ENCODE data around the gene C17orf107.
"Not testable (repeated sequence)": the region's sequence is repeated elsewhere in the genome, so short reads cannot be mapped to it uniquely, and the experiment has no call there.

Gene C17orf107

GRCh38 chr17:4899341-4900230, at the start of gene C17orf107:
Gene C17orf107 (plus strand): TSS chr17:4899536. CDS start chr17:4899763, 227 bp downstream.
- DNase-seq: peak; percentile 94

DNA sequence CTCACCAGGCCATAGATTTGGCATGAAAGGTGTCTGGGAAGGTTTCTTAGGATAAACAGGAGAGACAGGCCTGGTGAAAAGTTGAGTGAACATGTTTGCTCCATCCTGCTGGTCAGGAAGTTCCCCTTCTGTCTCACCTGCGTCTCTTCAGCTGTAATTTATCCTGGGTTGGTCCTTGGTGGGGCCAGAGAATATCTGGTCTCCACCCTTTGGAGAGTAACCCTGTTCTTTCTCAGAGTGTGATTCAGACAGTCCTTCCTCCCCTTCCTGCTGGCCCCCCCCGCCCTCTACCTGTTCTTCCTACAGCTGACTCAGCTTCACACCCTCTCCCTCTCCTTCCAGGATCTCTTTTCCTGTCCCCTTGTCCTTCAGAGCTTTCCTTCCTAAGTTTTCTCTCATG, 49.1 kb upstream of the C17orf107 start:
- no peak for DNase-seq

DNA sequence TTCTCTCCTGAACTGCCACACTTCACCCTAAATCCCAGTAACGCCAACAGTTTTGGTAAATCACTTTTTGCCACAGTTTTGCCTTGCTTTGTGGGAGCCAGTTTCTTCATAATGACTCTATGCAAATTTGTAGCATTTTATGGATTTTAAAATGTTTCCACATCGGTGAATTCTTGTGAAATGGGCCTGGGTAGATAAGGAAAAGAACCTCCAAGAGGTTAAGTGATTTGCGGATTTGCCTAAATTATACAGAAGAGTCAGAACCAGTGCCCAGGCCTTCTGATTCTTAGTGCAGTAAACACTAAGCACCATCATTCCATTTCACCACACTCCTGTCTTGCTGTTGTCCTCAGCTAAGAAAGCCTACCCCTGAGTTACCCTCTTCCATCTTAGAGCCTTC, 48.3 kb upstream of the C17orf107 start:
- DNase-seq: no peak

- DNase-seq: no peak
Observed at GRCh38 chr17:4852567-4853207, 46.6 kb upstream of the C17orf107 start.

- no peak for DNase-seq
Observed at GRCh38 chr17:4853208-4853671, 46.1 kb upstream of the C17orf107 start.

DNA sequence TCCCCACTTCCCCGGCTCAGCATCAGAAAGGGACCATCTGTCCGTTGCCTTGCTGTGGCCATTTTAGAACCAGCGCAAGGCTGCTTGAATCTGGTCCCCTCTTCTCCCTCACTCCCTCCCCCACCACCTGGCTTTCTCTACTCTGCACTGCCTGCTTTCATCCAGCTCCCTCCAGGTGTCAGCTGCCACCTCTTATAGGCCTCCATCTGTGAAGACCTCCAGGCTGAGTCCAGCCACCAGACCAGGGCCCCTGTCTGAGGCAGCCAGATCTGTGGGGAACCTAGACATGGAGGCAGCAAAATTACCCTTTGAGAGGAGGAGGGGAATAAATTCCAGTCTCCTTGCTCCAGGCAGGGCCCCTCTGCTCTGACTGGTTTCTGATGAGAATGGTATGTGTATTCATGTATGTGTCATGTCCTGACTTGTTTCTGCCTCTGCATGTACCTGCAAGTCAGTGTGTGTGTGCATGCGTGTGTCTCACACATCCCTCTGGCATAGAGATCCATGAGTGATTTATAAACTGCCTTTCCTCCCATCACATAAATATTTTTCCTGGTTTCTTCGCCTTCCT, 45.1 kb upstream of the C17orf107 start:
- no peak for DNase-seq

DNA sequence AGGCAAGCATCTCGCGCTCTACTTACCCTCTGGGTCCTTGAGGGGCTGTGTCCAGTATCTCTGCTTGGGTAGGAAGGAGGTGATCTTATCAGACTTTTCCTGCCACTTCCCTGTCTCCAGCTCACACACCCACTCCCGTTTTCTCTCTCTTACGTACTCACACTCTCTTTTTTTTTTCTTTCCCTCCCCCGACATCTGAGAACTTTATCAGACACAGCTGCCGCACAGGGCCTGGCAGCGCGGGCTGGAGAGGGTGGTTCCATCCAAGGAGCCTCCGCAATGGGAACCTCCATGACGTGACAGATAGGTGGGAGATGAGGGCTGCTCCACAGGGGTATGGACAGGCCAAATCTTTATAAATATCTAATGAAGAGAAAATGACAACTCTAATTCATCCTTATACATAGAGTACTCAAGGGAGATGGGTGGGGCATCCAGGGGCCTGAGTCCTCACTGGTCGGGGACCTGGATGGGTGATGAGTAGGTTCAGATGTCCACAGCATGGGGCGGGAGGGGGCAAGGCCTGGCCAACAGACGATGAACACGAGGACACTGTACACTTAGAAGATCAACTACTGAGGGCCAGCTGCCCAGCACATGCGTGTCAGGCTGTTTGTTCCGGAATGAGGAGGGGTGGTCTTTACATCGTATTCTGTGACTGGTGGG, 42.9 kb upstream of the C17orf107 start:
- DNase-seq: no peak

- DNase-seq: no peak
Observed at GRCh38 chr17:4856937-4857314, 42.4 kb upstream of the C17orf107 start.

- not testable (repeated sequence) for DNase-seq
Observed at GRCh38 chr17:4857347-4857746, 42.0 kb upstream of the C17orf107 start.

DNA sequence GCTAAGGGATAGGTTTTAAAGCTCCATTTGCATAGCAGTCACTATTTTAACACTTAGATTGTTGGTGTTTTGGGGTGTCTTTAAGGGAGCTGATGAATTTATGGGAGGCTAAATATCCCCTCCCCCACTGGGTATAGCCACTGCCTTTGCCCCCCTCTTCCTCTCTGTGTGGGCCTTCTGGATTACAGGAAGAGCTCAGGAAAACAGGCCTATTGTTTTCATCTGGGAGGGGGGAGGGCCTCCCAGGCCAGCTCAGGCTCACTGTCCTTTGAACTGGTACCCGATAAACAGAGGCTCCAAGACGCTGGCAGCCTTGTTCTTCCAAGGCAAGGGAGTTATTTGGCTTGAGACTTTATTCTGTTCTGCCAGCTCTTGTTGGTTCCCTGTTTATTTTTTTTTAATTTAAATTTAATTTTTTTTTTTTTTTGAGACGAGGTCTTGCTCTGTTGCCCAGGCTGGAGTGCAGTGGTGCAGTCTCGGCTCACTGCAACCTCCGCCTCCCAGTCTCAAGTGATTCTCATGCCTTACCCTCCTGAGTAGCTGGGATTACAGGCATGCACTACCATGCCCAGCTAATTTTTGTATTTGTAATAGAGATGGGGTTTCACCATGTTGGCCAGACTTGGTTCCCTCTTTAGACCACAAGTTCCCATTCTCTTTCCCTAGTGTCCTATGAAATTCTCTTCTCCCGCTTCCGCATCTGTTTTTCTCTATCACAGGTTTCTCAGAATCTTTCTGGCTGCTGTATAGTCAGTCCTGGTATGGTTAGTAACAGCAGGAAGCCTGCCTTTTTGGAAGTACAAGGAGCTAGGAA, 41.1 kb upstream of the C17orf107 start:
- no peak for DNase-seq

GRCh38 chr17:4858882-4859260, 40.5 kb upstream of the C17orf107 start:
- DNase-seq: no peak

DNA sequence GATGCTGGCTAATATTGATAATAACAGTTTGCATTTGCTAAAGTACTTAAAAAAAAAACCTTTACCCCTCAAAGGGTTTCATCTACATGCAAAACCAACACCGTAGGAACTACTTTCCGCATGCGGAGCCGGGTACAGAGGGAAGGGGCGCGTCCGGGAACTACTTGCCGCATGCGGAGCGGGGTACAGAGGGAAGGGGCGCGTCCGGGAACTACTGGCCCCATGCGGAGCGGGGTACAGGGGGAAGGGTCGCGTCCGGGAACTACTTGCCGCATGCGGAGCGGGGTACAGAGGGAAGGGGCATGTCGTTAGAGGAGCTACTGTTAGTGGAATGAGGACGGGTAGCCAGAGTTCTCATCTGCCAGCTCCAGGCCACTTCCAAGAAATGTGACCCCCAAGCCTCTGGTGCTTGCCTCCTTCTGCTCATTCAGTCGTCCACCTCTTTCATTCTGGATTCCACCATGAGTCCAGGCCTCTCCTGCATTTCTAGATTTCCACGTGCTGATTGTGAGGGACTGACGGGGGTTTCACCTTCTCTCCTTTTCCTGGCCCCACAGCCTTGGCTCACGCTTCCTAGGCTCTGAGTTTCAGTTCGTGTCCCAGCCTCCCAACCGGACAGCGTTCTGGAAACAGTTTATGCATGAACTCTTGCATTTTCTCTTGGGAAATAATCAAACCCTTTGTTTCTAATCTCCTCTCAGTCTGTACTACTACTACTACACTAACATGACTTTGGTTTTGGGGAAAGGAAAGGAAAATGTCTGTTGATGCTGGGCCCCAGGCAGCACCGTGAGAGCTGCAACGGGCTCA, 39.3 kb upstream of the C17orf107 start:
- no peak for DNase-seq

- no peak for DNase-seq
Observed at GRCh38 chr17:4860651-4861050, 38.7 kb upstream of the C17orf107 start.

- DNase-seq: no peak
Observed at GRCh38 chr17:4861052-4861451, 38.3 kb upstream of the C17orf107 start.

GRCh38 chr17:4862720-4863119, 36.6 kb upstream of the C17orf107 start:
- DNase-seq: no peak

- no peak for DNase-seq
Observed at GRCh38 chr17:4863321-4863720, 36.0 kb upstream of the C17orf107 start.

- DNase-seq: not testable (repeated sequence)
Observed at GRCh38 chr17:4867535-4867934, 31.8 kb upstream of the C17orf107 start.

GRCh38 chr17:4869058-4869998, 30.0 kb upstream of the C17orf107 start:
- DNase-seq: not testable (repeated sequence)

DNA sequence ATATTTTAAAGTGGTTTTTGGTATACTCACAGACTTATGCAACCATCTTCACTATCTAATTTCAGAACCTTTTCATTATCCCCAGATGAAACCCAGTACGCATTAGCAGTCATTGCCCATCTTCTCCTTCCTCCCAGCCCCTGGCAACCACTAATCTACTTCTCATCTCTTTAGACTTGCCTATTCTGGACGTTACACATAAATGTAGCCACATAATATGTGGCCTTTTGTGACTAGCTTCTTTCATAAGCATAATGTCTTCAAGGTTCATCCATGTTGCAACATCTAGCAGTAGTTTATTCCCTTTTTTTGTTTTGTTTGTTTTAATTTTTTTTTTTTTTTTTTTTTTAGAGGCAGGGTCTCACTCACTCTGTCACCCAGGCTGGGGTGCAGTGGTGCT, 28.5 kb upstream of the C17orf107 start:
- no peak for DNase-seq

DNA sequence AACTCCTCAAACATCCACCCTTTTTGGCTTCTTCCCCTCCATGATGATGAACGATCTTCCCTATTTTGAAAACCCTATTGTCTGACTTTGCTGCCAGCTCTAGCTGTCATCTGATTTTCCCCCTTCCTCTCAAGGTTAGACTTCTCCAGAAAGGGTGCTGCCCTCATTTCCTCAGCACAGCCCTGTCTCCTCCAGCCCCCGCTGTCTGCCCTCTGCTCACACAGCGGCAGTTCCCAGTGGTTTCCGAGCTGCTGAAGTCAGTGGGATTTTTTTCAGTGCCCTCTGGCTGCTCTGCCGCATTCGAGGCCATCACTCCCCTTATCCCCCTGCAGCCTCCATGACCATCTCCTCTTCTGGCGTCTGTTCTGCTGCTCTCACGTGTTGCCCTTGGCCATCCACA, 26.6 kb upstream of the C17orf107 start:
- no peak for DNase-seq
